SK-N-SH (cell line): ENCODE data around the gene DAB1.

Experiments
- CTCF ChIP-seq: fragments of 200-600 bp; sonication (generic); IDR thresholded peaks from 2 replicates; pipeline ENCODE4 v1.6.1; 2017; ENCODE audit warnings: antibody characterized with exemption, mild to moderate bottlenecking, moderate library complexity
- EZH2phosphoT487 ChIP-seq: fragments of 200-600 bp; sonication (generic); IDR thresholded peaks from 2 replicates; pipeline ENCODE4 v1.6.1; 2017; ENCODE audit warnings: low read depth, mixed run types, mild to moderate bottlenecking, antibody characterized with exemption, moderate library complexity, borderline replicate concordance
- FOXJ3 ChIP-seq: sonication (generic); formaldehyde crosslinking; IDR thresholded peaks from 2 replicates; pipeline ENCODE4 v1.5.1; 2020; ENCODE audit warnings: mild to moderate bottlenecking, missing genetic modification reagents
- MEF2A ChIP-seq: IDR thresholded peaks from 2 replicates; pipeline ENCODE4 v1.4.0; 2012; ENCODE audit warnings: low read depth, borderline replicate concordance
- RAD21 ChIP-seq: IDR thresholded peaks from 2 replicates; pipeline ENCODE4 v1.6.1; 2012; ENCODE audit warnings: mild to moderate bottlenecking, low read length
- RCOR1 ChIP-seq: fragments of 150-350 bp; IDR thresholded peaks from 2 replicates; pipeline ENCODE4 v1.6.1; 2017; ENCODE audit warnings: antibody characterized with exemption, low read length
- RXRA ChIP-seq: IDR thresholded peaks from 2 replicates; pipeline ENCODE4 v1.4.0; 2012; ENCODE audit warnings: low read depth, mild to moderate bottlenecking, borderline replicate concordance
- SMC3 ChIP-seq: IDR thresholded peaks from 2 replicates; pipeline ENCODE4 v1.6.1; 2012; ENCODE audit warnings: low read depth, low read length, improper control_type of control experiment
- TAF1 ChIP-seq: IDR thresholded peaks from 2 replicates; pipeline ENCODE4 v1.6.1; 2012; ENCODE audit warnings: low read depth, mild to moderate bottlenecking, low read length, moderate library complexity, borderline replicate concordance
- TCF12 ChIP-seq: IDR thresholded peaks from 2 replicates; pipeline ENCODE4 v1.4.0; 2012
- USF2 ChIP-seq: fragments of 150-350 bp; IDR thresholded peaks from 2 replicates; pipeline ENCODE4 v1.6.1; 2017; ENCODE audit warnings: antibody characterized with exemption, low read length, low read depth, borderline replicate concordance
- ZBTB33 ChIP-seq: IDR thresholded peaks from 2 replicates; pipeline ENCODE4 v1.4.0; 2012; ENCODE audit warnings: low read depth, borderline replicate concordance

GRCh38 chr1:56964349-56965017 is 459.4 kb downstream of the DAB1 start:
- TF ChIP-seq TCF12 (no peak), CTCF (no peak), USF2 (no peak), EZH2phosphoT487 (no peak), ZBTB33 (no peak), TAF1 (no peak), RAD21 (no peak), RXRA (no peak), SMC3 (no peak), RCOR1 (no peak), FOXJ3 (CRISPR knock-in tag) (no peak), MEF2A (no peak)
